ENCODE results near the gene YIPF2. TPM values are rescaled to one million over a fixed set of nuclear protein-coding genes. Genes with fewer than 3 reads are reported as not detected.
"Not testable (repeated sequence)": the region's sequence is repeated elsewhere in the genome, so short reads cannot be mapped to it uniquely, and the experiment has no call there.

Gene YIPF2
- total RNA-seq: 67.1 and 106 TPM in 2 replicates

- peak; percentile 97 for DNase-seq
Measured at GRCh38 chr19:10928563-10929401, at the start of gene YIPF2, which contains the start of gene TIMM29. TSS of gene YIPF2 (minus strand) at chr19:10928639. CDS start at chr19:10928410, 229 bp downstream. TSS of gene TIMM29 (plus strand) at chr19:10928811. CDS start at chr19:10928823, 12 bp downstream.

- no peak for DNase-seq
Measured at GRCh38 chr19:10977742-10978092, 49.3 kb upstream of the YIPF2 start.

DNA sequence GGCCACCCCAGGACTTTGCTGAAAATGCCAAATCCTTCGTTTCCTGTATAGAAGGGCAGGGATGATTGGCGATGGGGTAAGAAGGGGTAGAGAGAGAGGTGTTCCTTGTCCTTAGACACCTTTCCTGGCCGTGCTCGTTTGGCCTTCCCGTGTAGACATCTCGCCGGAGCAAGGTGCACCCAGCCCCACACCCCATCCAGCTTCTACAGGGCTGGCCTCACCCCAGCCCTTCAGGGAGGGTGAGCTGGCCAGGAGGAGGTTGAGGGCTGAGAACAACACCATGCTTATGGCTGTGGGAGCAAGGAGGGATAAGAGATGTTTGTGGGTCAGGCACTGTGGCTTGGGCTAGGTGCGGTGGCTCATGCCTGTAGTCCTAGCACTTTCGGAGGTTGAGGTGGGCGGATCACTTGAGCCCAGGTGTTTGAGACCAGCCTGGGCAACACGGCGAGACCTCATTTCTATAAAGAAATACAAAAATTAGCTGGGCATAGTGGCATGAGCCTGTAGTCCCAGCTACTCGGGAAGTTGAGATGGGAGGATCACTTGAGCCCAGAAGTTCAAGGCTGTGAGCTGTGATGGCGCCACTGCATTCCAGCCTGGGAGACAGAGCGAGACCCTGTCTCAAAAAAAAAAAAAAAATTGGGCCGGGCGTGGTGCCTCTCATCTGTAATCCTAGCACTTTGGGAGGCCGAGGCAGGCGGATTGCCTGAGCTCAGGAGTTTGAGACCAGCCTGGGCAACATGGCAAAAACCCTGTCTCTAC is 47.9 kb upstream of the YIPF2 start:
- no peak for DNase-seq

GRCh38 chr19:10975374-10976130 is 47.1 kb upstream of the YIPF2 start:
- peak; percentile 53 for DNase-seq

DNA sequence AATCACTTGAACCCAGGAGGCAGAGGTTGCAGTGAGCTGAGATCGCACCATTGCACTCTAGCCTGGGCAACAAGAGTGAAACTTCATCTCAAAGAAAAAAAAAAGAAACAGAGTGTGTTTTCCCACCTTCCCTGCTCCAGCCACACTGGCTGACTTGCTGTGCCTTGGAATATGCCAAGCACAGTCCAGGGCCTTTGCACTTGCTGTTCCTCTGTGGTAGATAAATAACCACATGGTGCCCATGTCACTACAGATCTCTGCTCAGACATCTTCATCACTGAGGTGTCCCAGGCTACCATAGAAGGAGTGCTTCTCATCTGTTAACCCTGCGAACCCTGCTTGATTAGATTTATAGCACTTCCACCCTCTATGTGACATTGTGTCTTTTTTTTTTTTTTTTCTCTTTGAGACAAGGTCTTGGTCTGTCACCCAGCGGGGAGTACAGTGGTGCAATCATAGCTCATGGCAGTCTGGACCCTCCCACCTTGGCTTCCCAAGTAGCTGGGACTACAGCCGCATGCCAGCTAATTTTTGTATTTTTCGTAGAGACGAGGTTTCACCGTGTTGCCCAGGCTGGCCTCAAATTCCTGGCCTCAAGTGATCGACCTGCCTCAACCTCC is 42.8 kb upstream of the YIPF2 start:
- DNase-seq: no peak

GRCh38 chr19:10968527-10969135 is 40.2 kb upstream of the YIPF2 start:
- DNase-seq: no peak

GRCh38 chr19:10966809-10967208 is 38.4 kb upstream of the YIPF2 start:
- DNase-seq: no peak

DNA sequence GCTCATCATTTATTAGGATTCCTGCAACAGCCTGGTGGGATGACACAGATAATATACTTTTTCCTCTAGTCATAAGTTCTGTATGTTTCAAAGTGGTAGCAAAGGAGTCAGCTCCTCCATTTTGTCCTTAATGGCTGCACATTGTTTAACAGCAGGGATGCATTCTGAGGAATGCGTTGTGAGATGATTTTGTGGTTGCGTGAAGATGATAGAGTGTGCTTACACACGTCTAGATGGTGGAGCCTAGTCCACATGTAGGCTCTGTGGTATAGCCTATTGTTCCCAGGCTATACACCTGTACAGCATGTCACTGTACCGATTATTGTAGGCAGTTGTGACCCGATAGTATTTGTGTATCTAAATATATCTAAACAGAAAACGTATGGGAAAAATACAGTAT is 37.0 kb upstream of the YIPF2 start:
- DNase-seq: no peak

GRCh38 chr19:10964903-10965302 is 36.5 kb upstream of the YIPF2 start:
- no peak for DNase-seq

DNA sequence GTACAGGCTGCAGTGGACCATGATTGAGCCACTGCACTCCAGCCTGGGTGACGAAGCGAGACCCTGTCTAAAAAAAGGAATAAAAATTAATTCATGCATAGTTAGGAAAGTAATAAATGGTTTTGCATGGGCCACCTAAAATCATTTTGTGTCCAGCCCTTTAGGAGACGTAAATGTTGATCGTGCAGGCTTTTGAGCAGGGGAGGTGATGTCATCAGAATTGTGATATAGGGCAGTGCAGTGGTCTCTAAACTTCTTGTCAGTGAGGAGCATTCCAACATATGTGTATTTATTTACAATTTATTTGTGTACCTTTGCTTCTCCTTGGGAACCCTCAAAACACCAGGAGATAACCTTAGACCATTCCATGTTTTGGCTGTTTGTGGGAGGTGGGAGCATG is 35.4 kb upstream of the YIPF2 start:
- DNase-seq: no peak

- DNase-seq: no peak
Measured at GRCh38 chr19:10962863-10963262, 34.4 kb upstream of the YIPF2 start.

GRCh38 chr19:10961073-10961860 is 32.8 kb upstream of the YIPF2 start:
- DNase-seq: peak; percentile 73

DNA sequence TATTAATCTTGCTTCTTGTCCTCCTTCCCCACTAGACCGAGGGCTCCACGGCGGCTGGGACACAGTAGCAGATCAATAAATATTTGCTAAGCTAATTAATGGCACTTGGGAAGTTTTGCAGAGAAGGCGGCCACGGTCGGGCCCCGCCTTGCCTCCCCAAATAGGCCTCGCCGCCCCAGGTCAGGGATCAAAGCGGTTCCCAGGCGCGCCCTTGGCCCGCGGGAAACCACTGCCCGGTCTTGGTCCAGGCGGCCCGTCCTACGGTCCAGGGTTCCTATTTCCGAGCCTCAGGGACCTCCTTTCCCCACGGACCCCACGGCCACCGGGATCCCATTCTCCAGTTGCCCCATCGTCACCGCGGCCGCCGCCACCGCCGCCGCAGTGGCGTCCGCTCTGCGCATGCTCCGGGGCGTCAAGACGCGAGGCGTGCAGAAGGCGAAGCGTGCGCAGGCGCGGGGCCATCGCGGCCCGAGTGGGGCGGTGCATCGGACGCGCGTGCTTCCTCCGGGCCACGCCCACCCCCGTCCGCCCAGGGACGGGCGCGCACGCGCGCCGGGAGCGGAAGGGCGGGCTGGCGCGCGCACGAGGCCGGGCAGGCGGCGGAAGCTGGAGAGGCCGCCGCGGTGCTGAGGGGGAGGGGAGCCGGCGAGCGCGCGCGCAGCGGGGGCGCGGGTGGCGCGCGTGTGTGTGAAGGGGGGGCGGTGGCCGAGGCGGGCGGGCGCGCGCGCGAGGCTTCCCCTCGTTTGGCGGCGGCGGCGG is 32.1 kb upstream of the YIPF2 start, which contains the start of gene SMARCA4:
SMARCA4 (plus strand) TSS at position 717 of the 759 bp plus-strand sequence. CDS start 23,122 bp downstream, outside the sequence.
- DNase-seq: peak; percentile 98

- not testable (repeated sequence) for DNase-seq
Measured at GRCh38 chr19:10959277-10959968, 31.0 kb upstream of the YIPF2 start.

- DNase-seq: no peak
Measured at GRCh38 chr19:10952809-10953208, 24.4 kb upstream of the YIPF2 start.

DNA sequence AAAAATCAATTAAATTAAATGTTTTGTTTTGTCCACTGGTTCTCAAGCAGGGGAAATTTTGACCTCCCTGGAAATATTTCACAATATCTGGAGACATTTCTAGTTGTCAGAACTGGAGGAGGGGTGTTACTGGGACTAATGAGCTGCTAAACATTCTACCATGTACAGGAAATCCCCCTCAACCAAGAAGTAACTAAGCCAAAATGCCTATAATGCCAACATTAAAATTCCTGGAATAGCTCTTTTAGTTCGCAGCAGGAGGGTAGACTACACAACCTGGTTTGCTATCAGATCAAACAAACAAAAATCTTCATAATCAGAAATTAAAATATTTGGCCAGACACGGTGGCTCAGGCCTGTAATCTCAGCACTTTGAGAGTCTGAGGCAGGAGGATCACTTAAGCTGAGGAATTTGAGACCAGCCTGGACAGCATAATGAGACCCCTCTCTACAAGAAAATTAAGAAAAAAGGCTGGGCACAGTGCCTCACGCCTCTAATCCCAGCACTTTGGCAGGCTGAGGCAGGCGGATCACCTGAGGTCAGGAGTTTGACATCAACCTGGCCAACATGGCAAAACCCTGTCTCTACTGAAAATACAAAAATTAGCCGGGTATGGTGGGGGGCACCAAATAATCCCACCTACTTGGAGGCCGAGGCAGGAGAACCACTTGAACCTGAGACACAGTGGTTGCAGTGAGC is 18.7 kb upstream of the YIPF2 start:
- no peak for DNase-seq

DNA sequence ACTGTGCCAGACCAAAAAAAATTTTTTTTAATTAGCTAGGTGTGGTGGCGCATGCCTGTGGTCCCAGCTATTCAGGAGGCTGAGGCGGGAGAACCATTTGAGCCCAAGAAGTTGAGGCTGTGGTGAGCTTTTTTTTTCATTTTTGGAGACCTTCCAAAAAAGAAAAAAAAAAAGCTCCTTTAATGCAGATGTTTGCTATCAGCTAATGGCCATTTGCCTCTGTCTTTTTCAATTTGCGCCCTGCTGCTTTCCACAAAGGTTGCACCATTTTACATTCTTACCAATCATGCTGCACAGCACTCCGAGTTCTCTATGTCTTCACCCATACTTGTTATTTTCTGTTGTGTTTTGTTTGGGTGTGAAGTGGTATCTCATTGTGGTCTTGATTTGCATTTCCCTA is 16.8 kb upstream of the YIPF2 start:
- no peak for DNase-seq

DNA sequence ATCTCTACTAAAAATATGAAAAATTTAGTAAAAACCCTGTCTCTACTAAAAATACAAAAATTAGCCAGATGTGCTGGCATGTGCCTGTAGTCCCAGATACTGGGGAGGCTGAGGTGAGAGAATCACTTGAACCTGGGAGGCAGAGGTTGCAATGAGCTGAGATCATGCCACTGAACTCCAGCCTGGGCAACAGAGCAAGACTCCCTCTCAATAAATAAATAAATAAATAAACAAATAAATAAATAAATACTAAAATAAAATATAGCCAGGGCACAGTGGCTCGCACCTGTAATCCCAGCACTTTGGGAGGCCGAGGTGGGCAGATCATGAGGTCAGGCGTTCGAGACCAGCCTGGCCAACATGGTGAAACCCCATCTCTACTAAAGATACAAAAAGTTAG is 15.0 kb upstream of the YIPF2 start:
- DNase-seq: not testable (repeated sequence)

GRCh38 chr19:10941649-10942048 is 13.2 kb upstream of the YIPF2 start:
- DNase-seq: not testable (repeated sequence)
